K562 (cell line): ENCODE data around the gene SLC35G6. TPM values are rescaled to one million over a fixed set of nuclear protein-coding genes. Genes with fewer than 3 reads are reported as not detected.

ENCODE experiments used
- AFF1 ChIP-seq, 2 experiments: fragments of 450-650 bp; IDR thresholded peaks; 2 replicates each; pipeline ENCODE4 v1.6.1; 2018; ENCODE audit warnings: mild to moderate bottlenecking in 2 of 2, low read depth in 1 of 2; ENCODE audit not compliant: partially characterized antibody in 2 of 2
- EP300 ChIP-seq: IDR thresholded peaks from 2 replicates; pipeline ENCODE4 v1.6.1; 2012; ENCODE audit warnings: low read length, improper control_type of control experiment
- ESRRB ChIP-seq: fragments of 250-450 bp; sonication (Bioruptor Pico); IDR thresholded peaks from 2 replicates; pipeline ENCODE4 v1.5.0; 2020; ENCODE audit warnings: mild to moderate bottlenecking, moderate library complexity, borderline replicate concordance
- FOXM1 ChIP-seq, 2 experiments: fragments of 450-650 bp in 1 of 2; sonication (generic) in 1 of 2; formaldehyde crosslinking in 1 of 2; IDR thresholded peaks; 2 replicates each; pipeline versions ENCODE4 v1.6.1 to v1.9.0; 2017 to 2022; ENCODE audit warnings: low read depth in 2 of 2, mild to moderate bottlenecking in 2 of 2, missing genetic modification reagents in 1 of 2, moderate library complexity in 1 of 2
- GABPB1 ChIP-seq: sonication (generic); formaldehyde crosslinking; IDR thresholded peaks from 2 replicates; pipeline ENCODE4 v1.8.0; 2022; ENCODE audit warnings: mild to moderate bottlenecking, missing genetic modification reagents
- HLTF ChIP-seq: fragments of 450-650 bp; IDR thresholded peaks from 2 replicates; pipeline ENCODE4 v1.6.1; 2016
- HMG20B ChIP-seq: fragments of 250-450 bp; sonication (Bioruptor Pico); IDR thresholded peaks from 2 replicates; pipeline ENCODE4 v1.5.0; 2021; ENCODE audit warnings: mild to moderate bottlenecking
- HOXB6 ChIP-seq: fragments of 250-450 bp; sonication (Bioruptor Pico); IDR thresholded peaks from 2 replicates; pipeline ENCODE4 v1.5.1; 2022; ENCODE audit warnings: mild to moderate bottlenecking, borderline replicate concordance
- POLR2AphosphoS5 ChIP-seq: IDR thresholded peaks from 2 replicates; pipeline ENCODE4 v1.6.1; 2011; ENCODE audit warnings: mild to moderate bottlenecking, low read depth, low read length, moderate library complexity; ENCODE audit not compliant: control insufficient read depth, insufficient read depth
- PPARD ChIP-seq: fragments of 250-450 bp; sonication (Bioruptor Pico); IDR thresholded peaks from 2 replicates; pipeline ENCODE4 v1.8.0; 2022; ENCODE audit warnings: inconsistent platforms, mild to moderate bottlenecking, moderate library complexity
- TFAM ChIP-seq: fragments of 250-450 bp; sonication (Bioruptor Pico); conservative IDR thresholded peaks from 2 replicates; pipeline ENCODE4 v1.5.0; 2021; ENCODE audit warnings: mild to moderate bottlenecking, moderate library complexity
- YBX1 ChIP-seq: fragments of 450-650 bp; IDR thresholded peaks from 2 replicates; pipeline ENCODE4 v1.7.1; 2016; ENCODE audit warnings: mild to moderate bottlenecking
- ZNF3 ChIP-seq: fragments of 250-450 bp; sonication (Bioruptor Pico); IDR thresholded peaks from 2 replicates; pipeline ENCODE4 v1.5.0; 2021; ENCODE audit warnings: mild to moderate bottlenecking, moderate library complexity
- ZNF696 ChIP-seq: fragments of 250-450 bp; sonication (Bioruptor Pico); conservative IDR thresholded peaks from 2 replicates; pipeline ENCODE4 v1.4.0; 2020; ENCODE audit warnings: mild to moderate bottlenecking, moderate library complexity
- ZNF766 ChIP-seq: fragments of 200-800 bp; sonication (Bioruptor generic); conservative IDR thresholded peaks from 2 replicates; pipeline ENCODE4 v1.6.1; 2016; ENCODE audit warnings: missing genetic modification characterization, missing compliant biosample characterization
- polyA plus RNA-seq, 8 experiments: library from polyadenylated mRNA; depleted of rRNA in 4 of 8; stranded (reverse) in 5 of 8; unstranded in 3 of 8; fragments of >200 nt; fragmentation: Nextera tagmentation in 2 of 8; fragmentation: Illumina TruSeq in 1 of 8; extraction: Ambion mirVana in 2 of 8; extraction: Trizol in 1 of 8; gene quantifications; 2 replicates each; pipeline versions ENCODE4 v1.2.1 to v1.2.3, GENCODE V29; 2011 to 2014; ENCODE audit warnings: inconsistent platforms in 1 of 8, missing spikeins in 1 of 8
- total RNA-seq, 7 experiments: library from RNA; depleted of rRNA in 6 of 7; stranded (reverse); fragments of >200 nt in 6 of 7; fragmentation: Illumina TruSeq in 2 of 7; extraction: Trizol in 2 of 7; gene quantifications; 2 replicates each; pipeline versions ENCODE4 v1.2.1 to v1.2.3, GENCODE V29; 2011 to 2021; ENCODE audit warnings: low replicate concordance in 1 of 7
- TF ChIP-seq, protein P1 (sequence below): fragments of 250-450 bp; sonication (Bioruptor Pico); IDR thresholded peaks from 2 replicates; pipeline ENCODE4 v1.4.0; 2020; ENCODE audit warnings: mild to moderate bottlenecking, moderate library complexity
- TF ChIP-seq, protein P2 (sequence below), 2 experiments: IDR thresholded peaks; 2 replicates each; pipeline ENCODE4 v1.6.1; 2012; ENCODE audit warnings: improper control_type of control experiment in 2 of 2, low read depth in 2 of 2, low read length in 2 of 2, borderline replicate concordance in 1 of 2
- TF ChIP-seq, protein P3 (sequence below), 2 experiments: fragments of 450-650 bp; conservative IDR thresholded peaks; 2 replicates each; pipeline ENCODE4 v1.6.1; 2017; ENCODE audit warnings: mild to moderate bottlenecking in 2 of 2, moderate library complexity in 2 of 2

SLC35G6 gene
- total and polyA plus RNA-seq, 9 of the 15 experiments (the other 6 are each of a cell fraction or from before 2014, with no cell fraction given): not detected

DNA sequence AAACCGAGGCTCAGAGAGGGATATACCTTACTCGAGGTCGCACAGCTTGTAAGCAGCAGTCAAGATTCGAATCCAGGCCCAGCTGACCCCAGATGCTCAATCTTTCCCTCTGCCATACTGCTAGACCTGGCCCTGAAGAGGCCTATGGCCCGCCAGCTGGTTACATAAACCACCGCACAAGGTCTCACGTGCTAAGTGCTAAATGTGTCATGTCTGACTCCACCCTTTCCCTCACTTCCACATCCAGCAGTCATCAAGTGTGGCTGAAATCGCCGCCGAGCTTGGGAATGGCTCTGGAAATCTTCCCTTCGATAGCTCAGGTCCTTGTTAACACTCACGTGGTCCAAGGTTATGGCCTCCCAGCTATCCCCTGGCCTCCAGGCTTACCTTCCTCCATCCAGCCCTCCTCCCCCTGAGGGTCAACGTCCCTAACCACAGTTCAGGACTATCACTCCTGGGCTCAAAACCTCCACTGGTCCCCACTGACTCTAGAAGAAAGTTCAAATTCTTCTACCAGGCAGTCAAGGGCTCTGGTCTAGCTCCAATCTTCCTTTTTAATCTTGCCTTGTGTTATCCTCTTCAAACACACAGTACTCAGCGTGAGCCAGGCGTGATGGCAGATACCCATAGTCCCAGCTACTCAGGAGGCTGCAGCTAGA is 5.4 kb upstream of the SLC35G6 start (continued):
- TF ChIP-seq, protein P1, sequence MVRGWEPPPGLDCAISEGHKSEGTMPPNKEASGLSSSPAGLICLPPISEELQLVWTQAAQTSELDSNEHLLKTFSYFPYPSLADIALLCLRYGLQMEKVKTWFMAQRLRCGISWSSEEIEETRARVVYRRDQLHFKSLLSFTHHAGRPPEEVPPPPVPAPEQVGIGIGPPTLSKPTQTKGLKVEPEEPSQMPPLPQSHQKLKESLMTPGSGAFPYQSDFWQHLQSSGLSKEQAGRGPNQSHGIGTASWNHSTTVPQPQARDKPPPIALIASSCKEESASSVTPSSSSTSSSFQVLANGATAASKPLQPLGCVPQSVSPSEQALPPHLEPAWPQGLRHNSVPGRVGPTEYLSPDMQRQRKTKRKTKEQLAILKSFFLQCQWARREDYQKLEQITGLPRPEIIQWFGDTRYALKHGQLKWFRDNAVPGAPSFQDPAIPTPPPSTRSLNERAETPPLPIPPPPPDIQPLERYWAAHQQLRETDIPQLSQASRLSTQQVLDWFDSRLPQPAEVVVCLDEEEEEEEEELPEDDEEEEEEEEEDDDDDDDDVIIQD (CRISPR knock-in tag): no peak
- TF ChIP-seq, protein P2, sequence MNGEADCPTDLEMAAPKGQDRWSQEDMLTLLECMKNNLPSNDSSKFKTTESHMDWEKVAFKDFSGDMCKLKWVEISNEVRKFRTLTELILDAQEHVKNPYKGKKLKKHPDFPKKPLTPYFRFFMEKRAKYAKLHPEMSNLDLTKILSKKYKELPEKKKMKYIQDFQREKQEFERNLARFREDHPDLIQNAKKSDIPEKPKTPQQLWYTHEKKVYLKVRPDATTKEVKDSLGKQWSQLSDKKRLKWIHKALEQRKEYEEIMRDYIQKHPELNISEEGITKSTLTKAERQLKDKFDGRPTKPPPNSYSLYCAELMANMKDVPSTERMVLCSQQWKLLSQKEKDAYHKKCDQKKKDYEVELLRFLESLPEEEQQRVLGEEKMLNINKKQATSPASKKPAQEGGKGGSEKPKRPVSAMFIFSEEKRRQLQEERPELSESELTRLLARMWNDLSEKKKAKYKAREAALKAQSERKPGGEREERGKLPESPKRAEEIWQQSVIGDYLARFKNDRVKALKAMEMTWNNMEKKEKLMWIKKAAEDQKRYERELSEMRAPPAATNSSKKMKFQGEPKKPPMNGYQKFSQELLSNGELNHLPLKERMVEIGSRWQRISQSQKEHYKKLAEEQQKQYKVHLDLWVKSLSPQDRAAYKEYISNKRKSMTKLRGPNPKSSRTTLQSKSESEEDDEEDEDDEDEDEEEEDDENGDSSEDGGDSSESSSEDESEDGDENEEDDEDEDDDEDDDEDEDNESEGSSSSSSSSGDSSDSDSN (IDR thresholded peaks at IDR 0.05; ENCODE audit: borderline replicate concordance in 1 of 2, low read depth in 2 of 2, low read length in 2 of 2): no peak
- 0 out of 2 replicates have a peak, but pooled peaks have one; percentile 47 for TF ChIP-seq GABPB1 (CRISPR knock-in tag)
- peak; percentile 54; the same call in 1 of the 2 replicates for TF ChIP-seq EP300
- TF ChIP-seq HOXB6 (CRISPR knock-in tag): no peak
- TF ChIP-seq TFAM (CRISPR knock-in tag): no peak
- TF ChIP-seq HMG20B (CRISPR knock-in tag): no peak
- TF ChIP-seq AFF1 (IDR thresholded peaks at IDR 0.05; ENCODE audit: low read depth in 1 of 2, partially characterized antibody in 2 of 2): no peak
- no peak for TF ChIP-seq ZNF3 (CRISPR knock-in tag)
- no peak for TF ChIP-seq HLTF
- TF ChIP-seq ESRRB (CRISPR knock-in tag): no peak
- peak; percentile 57; the same call in 1 of the 2 replicates for TF ChIP-seq POLR2AphosphoS5
- TF ChIP-seq, protein P3, sequence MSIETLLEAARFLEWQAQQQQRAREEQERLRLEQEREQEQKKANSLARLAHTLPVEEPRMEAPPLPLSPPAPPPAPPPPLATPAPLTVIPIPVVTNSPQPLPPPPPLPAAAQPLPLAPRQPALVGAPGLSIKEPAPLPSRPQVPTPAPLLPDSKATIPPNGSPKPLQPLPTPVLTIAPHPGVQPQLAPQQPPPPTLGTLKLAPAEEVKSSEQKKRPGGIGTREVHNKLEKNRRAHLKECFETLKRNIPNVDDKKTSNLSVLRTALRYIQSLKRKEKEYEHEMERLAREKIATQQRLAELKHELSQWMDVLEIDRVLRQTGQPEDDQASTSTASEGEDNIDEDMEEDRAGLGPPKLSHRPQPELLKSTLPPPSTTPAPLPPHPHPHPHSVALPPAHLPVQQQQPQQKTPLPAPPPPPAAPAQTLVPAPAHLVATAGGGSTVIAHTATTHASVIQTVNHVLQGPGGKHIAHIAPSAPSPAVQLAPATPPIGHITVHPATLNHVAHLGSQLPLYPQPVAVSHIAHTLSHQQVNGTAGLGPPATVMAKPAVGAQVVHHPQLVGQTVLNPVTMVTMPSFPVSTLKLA (conservative IDR thresholded peaks at IDR 0.05): peak in 1 of 2 experiments; percentile 62; a peak in 2 of 4 replicates
- 0 out of 2 replicates have a peak, but pooled peaks have one; percentile 45 for TF ChIP-seq ZNF766
- no peak for TF ChIP-seq PPARD (CRISPR knock-in tag)
- TF ChIP-seq FOXM1 (IDR thresholded peaks at IDR 0.05; ENCODE audit: low read depth): peak; percentile 40; the same call in 1 of the 2 replicates
- no peak for TF ChIP-seq FOXM1 (CRISPR knock-in tag; IDR thresholded peaks at IDR 0.05; ENCODE audit: low read depth)
- no peak for TF ChIP-seq ZNF696
- TF ChIP-seq YBX1: no peak
